ENCODE measurements around the gene HTR1B.

DNA sequence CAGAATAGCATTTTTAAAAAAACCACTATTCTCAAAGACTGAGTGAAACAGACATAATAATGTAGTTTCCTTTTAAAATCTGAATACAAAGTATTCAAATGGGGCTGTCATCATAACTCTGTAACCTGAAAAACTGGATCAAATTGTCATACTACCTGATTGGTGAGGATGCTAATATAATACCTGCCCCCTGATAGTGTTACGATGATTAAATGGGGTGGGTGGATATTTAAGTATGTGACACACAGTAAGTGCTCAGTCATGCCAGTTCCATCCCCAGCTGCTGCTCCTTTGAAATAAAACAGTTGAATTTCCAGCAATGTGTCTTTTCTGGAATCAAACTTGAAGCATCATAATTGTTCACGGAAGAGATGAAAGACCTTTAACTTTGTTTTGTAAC lies 8.9 kb downstream of the HTR1B start:
- TF ChIP-seq, protein P1, sequence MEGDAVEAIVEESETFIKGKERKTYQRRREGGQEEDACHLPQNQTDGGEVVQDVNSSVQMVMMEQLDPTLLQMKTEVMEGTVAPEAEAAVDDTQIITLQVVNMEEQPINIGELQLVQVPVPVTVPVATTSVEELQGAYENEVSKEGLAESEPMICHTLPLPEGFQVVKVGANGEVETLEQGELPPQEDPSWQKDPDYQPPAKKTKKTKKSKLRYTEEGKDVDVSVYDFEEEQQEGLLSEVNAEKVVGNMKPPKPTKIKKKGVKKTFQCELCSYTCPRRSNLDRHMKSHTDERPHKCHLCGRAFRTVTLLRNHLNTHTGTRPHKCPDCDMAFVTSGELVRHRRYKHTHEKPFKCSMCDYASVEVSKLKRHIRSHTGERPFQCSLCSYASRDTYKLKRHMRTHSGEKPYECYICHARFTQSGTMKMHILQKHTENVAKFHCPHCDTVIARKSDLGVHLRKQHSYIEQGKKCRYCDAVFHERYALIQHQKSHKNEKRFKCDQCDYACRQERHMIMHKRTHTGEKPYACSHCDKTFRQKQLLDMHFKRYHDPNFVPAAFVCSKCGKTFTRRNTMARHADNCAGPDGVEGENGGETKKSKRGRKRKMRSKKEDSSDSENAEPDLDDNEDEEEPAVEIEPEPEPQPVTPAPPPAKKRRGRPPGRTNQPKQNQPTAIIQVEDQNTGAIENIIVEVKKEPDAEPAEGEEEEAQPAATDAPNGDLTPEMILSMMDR (IDR thresholded peaks at IDR 0.05; ENCODE audit: low read depth, low read length) = no peak
- TF ChIP-seq, protein P2, sequence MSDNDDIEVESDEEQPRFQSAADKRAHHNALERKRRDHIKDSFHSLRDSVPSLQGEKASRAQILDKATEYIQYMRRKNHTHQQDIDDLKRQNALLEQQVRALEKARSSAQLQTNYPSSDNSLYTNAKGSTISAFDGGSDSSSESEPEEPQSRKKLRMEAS (IDR thresholded peaks at IDR 0.05; ENCODE audit: low read depth, low read length) = no peak
- no peak for TF ChIP-seq POLR2A (IDR thresholded peaks at IDR 0.05; ENCODE audit: extremely low read depth, insufficient read length)
